Liver (tissue), 9 donors: Measurements from ENCODE around the gene SLC22A31. TPM values are rescaled to one million over a fixed set of nuclear protein-coding genes. Genes with fewer than 3 reads are reported as not detected.

ENCODE experiments used
- DNase-seq: peaks from one replicate; pipeline ENCODE4 v3.0.0-alpha.2; 2017; ENCODE audit warnings: low spot score
- H3K27ac ChIP-seq, 2 donors: one replicate each; pipeline ENCODE4 v1.7.0; 2013; ENCODE audit warnings: inconsistent platforms in 2 of 2, low read length in 2 of 2, control low read depth in 1 of 2, low read depth in 1 of 2, mild to moderate bottlenecking in 1 of 2
- H3K27me3 ChIP-seq, 4 donors: one replicate each; pipeline versions ENCODE4 v1.6.1 to v1.7.0; 2013; ENCODE audit warnings: low read length in 3 of 4, inconsistent platforms in 1 of 4, mild to moderate bottlenecking in 1 of 4, moderate library complexity in 1 of 4; ENCODE audit not compliant: control insufficient read depth in 4 of 4, insufficient read depth in 4 of 4
- H3K36me3 ChIP-seq, 4 donors: one replicate each; pipeline versions ENCODE4 v1.6.1 to v1.7.0; 2013; ENCODE audit warnings: low read length in 3 of 4, mild to moderate bottlenecking in 3 of 4, low read depth in 1 of 4, moderate library complexity in 1 of 4; ENCODE audit not compliant: control insufficient read depth in 4 of 4, insufficient read depth in 3 of 4
- H3K4me1 ChIP-seq, 4 donors: one replicate each; pipeline versions ENCODE4 v1.6.1 to v1.7.0; 2013; ENCODE audit warnings: low read length in 3 of 4, mild to moderate bottlenecking in 3 of 4, moderate library complexity in 1 of 4; ENCODE audit not compliant: control insufficient read depth in 4 of 4, insufficient read depth in 4 of 4
- H3K4me3 ChIP-seq, 3 donors: one replicate each; pipeline versions ENCODE4 v1.6.1 to v1.7.0; 2013; ENCODE audit warnings: low read length in 3 of 3, control low read depth in 1 of 3, low read depth in 1 of 3, mild to moderate bottlenecking in 1 of 3
- H3K9ac ChIP-seq, 2 donors: one replicate each; pipeline ENCODE4 v1.7.0; 2013; ENCODE audit warnings: low read length in 2 of 2, mild to moderate bottlenecking in 2 of 2, moderate library complexity in 2 of 2, control low read depth in 1 of 2, low read depth in 1 of 2
- H3K9me3 ChIP-seq, 4 donors: one replicate each; pipeline versions ENCODE4 v1.6.1 to v1.7.0; 2013; ENCODE audit warnings: low read length in 3 of 4; ENCODE audit not compliant: control insufficient read depth in 4 of 4
- EGR1 ChIP-seq, 2 donors: IDR thresholded peaks; 2 replicates each; pipeline ENCODE4 v1.6.1; 2016 to 2018; ENCODE audit warnings: antibody characterized with exemption in 2 of 2, low read depth in 2 of 2
- FOXA1 ChIP-seq: IDR thresholded peaks from 2 replicates; pipeline ENCODE4 v1.6.1; 2016; ENCODE audit warnings: antibody characterized with exemption
- FOXA2 ChIP-seq: IDR thresholded peaks from 2 replicates; pipeline ENCODE4 v1.6.1; 2016; ENCODE audit warnings: antibody characterized with exemption
- GABPA ChIP-seq, 2 donors: IDR thresholded peaks in 1 of 2; conservative IDR thresholded peaks in 1 of 2; 2 replicates each; pipeline ENCODE4 v1.6.1; 2016; ENCODE audit warnings: antibody characterized with exemption in 2 of 2, mild to moderate bottlenecking in 1 of 2, moderate library complexity in 1 of 2
- HNF4A ChIP-seq, 2 donors: conservative IDR thresholded peaks; 2 replicates each; pipeline ENCODE4 v1.6.1; 2016; ENCODE audit warnings: antibody characterized with exemption in 2 of 2, mild to moderate bottlenecking in 2 of 2
- HNF4G ChIP-seq: IDR thresholded peaks from 2 replicates; pipeline ENCODE4 v1.6.1; 2016; ENCODE audit warnings: antibody characterized with exemption
- JUND ChIP-seq, 2 donors: IDR thresholded peaks; 2 replicates each; pipeline ENCODE4 v1.6.1; 2016; ENCODE audit warnings: antibody characterized with exemption in 2 of 2
- NR2F2 ChIP-seq: IDR thresholded peaks from 2 replicates; pipeline ENCODE4 v1.6.1; 2016; ENCODE audit warnings: antibody characterized with exemption
- RAD21 ChIP-seq, 2 donors: IDR thresholded peaks; 2 replicates each; pipeline ENCODE4 v1.6.1; 2016; ENCODE audit warnings: antibody characterized with exemption in 2 of 2, mild to moderate bottlenecking in 2 of 2
- RXRA ChIP-seq, 2 donors: IDR thresholded peaks; 2 replicates each; pipeline ENCODE4 v1.6.1; 2017 to 2018; ENCODE audit warnings: antibody characterized with exemption in 2 of 2, mild to moderate bottlenecking in 1 of 2
- SP1 ChIP-seq: IDR thresholded peaks from 2 replicates; pipeline ENCODE4 v1.6.1; 2018; ENCODE audit warnings: antibody characterized with exemption, mild to moderate bottlenecking
- TAF1 ChIP-seq: conservative IDR thresholded peaks from 2 replicates; pipeline ENCODE4 v1.6.1; 2016; ENCODE audit warnings: antibody characterized with exemption, mild to moderate bottlenecking
- YY1 ChIP-seq: IDR thresholded peaks from 2 replicates; pipeline ENCODE4 v1.6.1; 2016; ENCODE audit warnings: antibody characterized with exemption, mild to moderate bottlenecking
- WGBS: extraction: QIAGEN DNeasy Blood & Tissue Kit; methylation state at CpG from one replicate; pipeline ENCODE4 v1.1.7; 2013; 5-methylcytosine and 5-hydroxymethylcytosine counted together
- polyA plus RNA-seq, 2 donors: library from polyadenylated mRNA; stranded (reverse) in 1 of 2; unstranded in 1 of 2; fragments of 200-250 nt in 1 of 2; fragments of >200 nt in 1 of 2; fragmentation: Nextera tagmentation in 1 of 2; extraction: Ambion mirVana in 1 of 2; gene quantifications; one replicate each; pipeline versions ENCODE4 v1.2.1 to v1.2.3, GENCODE V29; 2013 to 2015
- total RNA-seq, 2 donors: library from RNA; depleted of rRNA; stranded (reverse); fragments of >200 nt; gene quantifications; one replicate each; pipeline ENCODE4 v1.2.3, GENCODE V29; 2014
- TF ChIP-seq, protein P1 (sequence below): fragments of 150-350 bp; IDR thresholded peaks from 2 replicates; pipeline ENCODE4 v1.5.1; 2017; ENCODE audit warnings: improper control_type of control experiment, low read depth, low read length; ENCODE audit not compliant: missing input control
- TF ChIP-seq, protein P2 (sequence below): IDR thresholded peaks from 2 replicates; pipeline ENCODE4 v1.6.1; 2016; ENCODE audit warnings: antibody characterized with exemption
- TF ChIP-seq, protein P3 (sequence below): IDR thresholded peaks from 2 replicates; pipeline ENCODE4 v1.6.1; 2016; ENCODE audit warnings: antibody characterized with exemption
- TF ChIP-seq, protein P4 (sequence below): IDR thresholded peaks from 2 replicates; pipeline ENCODE4 v1.6.1; 2016; ENCODE audit warnings: antibody characterized with exemption, mild to moderate bottlenecking
- TF ChIP-seq, protein P5 (sequence below): IDR thresholded peaks from 2 replicates; pipeline ENCODE4 v1.6.1; 2016; ENCODE audit warnings: antibody characterized with exemption
- donor health status: healthy.
- donor health status: healthy.
- donor health status: healthy.
- donor health status: healthy.
- donor health status: healthy.

Gene SLC22A31
- total and polyA plus RNA-seq, 4 donors, result 0.15 to 0.50 (median 0.48) TPM; not detected in 1

DNA sequence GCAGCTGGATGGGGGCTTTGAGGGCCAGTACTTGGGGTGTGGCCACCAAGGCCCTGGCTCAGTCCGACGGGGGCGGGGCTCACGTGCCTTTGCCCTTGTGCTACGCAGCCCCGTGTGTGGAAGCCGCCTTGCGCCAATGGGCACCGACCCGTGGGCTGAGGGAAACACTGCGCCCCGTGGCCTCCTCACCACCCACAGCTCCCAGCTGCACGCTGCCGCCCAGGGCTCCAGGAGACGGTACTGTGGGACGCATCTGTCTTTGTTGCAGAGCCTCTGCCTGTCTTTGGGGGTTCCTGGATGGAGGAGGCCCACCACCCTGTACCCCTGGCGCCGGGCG lies 21.2 kb downstream of the SLC22A31 start (continued):
- TF ChIP-seq, protein P1, sequence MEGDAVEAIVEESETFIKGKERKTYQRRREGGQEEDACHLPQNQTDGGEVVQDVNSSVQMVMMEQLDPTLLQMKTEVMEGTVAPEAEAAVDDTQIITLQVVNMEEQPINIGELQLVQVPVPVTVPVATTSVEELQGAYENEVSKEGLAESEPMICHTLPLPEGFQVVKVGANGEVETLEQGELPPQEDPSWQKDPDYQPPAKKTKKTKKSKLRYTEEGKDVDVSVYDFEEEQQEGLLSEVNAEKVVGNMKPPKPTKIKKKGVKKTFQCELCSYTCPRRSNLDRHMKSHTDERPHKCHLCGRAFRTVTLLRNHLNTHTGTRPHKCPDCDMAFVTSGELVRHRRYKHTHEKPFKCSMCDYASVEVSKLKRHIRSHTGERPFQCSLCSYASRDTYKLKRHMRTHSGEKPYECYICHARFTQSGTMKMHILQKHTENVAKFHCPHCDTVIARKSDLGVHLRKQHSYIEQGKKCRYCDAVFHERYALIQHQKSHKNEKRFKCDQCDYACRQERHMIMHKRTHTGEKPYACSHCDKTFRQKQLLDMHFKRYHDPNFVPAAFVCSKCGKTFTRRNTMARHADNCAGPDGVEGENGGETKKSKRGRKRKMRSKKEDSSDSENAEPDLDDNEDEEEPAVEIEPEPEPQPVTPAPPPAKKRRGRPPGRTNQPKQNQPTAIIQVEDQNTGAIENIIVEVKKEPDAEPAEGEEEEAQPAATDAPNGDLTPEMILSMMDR, result no peak
- TF ChIP-seq FOXA2, result no peak
- TF ChIP-seq NR2F2, result no peak
- TF ChIP-seq, protein P2, sequence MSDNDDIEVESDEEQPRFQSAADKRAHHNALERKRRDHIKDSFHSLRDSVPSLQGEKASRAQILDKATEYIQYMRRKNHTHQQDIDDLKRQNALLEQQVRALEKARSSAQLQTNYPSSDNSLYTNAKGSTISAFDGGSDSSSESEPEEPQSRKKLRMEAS, result no peak
- no peak for TF ChIP-seq GABPA (IDR thresholded peaks at IDR 0.05 in 1 of 2, conservative IDR thresholded peaks at IDR 0.05 in 1 of 2)
- TF ChIP-seq TAF1, result no peak
- TF ChIP-seq, protein P3, sequence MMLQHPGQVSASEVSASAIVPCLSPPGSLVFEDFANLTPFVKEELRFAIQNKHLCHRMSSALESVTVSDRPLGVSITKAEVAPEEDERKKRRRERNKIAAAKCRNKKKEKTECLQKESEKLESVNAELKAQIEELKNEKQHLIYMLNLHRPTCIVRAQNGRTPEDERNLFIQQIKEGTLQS, result no peak
- no peak for TF ChIP-seq RXRA (IDR thresholded peaks at IDR 0.05)

DNA sequence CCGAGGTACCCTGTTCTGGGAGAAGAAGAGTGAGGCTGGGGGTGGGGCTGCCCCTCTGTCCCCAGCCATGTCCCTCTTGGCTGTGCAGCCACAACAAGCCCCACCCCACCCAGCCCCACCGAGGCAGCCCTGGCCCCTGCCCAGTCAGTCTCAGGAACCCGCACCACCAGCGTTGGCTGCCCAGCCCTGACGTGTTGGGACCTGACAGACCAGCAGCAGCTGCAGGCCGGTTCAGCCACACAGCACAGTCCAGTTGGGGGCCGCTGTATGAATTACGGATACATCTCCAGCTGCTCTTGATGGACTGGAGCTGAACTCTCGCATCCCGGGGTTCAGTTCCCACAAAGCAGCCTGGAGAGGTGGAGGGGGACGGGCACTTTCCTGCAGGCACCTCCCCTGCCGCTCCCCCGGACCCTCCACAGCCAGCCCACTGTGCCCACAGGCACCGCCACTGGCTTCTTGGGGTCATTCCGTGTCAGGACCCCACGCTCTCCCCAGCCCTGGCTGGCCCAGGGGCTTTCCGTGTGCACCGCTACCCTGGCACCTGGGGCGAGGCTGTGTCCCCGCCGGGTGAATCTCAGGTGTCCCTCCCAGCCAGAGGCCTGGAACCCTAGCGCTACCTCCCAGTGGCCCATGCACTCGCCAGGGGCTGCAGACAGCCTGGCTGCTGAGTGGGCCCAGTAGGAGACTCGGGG lies 21.7 kb downstream of the SLC22A31 start:
- no peaks in the 10 kb centered on the region for H3K27me3 ChIP-seq
- H3K9ac ChIP-seq, result no peak overlapping the region
- TF ChIP-seq FOXA2 (no peak), YY1 (no peak), RAD21 (IDR thresholded peaks at IDR 0.05) (no peak), JUND (IDR thresholded peaks at IDR 0.05) (no peak), GABPA (IDR thresholded peaks at IDR 0.05 in 1 of 2, conservative IDR thresholded peaks at IDR 0.05 in 1 of 2) (no peak), EGR1 (IDR thresholded peaks at IDR 0.05; ENCODE audit: low read depth in 2 of 2) (no peak), SP1 (no peak), HNF4G (no peak), RXRA (IDR thresholded peaks at IDR 0.05) (no peak), HNF4A (conservative IDR thresholded peaks at IDR 0.05) (no peak), TAF1 (no peak), NR2F2 (no peak), FOXA1 (no peak)
- TF ChIP-seq, protein P4, sequence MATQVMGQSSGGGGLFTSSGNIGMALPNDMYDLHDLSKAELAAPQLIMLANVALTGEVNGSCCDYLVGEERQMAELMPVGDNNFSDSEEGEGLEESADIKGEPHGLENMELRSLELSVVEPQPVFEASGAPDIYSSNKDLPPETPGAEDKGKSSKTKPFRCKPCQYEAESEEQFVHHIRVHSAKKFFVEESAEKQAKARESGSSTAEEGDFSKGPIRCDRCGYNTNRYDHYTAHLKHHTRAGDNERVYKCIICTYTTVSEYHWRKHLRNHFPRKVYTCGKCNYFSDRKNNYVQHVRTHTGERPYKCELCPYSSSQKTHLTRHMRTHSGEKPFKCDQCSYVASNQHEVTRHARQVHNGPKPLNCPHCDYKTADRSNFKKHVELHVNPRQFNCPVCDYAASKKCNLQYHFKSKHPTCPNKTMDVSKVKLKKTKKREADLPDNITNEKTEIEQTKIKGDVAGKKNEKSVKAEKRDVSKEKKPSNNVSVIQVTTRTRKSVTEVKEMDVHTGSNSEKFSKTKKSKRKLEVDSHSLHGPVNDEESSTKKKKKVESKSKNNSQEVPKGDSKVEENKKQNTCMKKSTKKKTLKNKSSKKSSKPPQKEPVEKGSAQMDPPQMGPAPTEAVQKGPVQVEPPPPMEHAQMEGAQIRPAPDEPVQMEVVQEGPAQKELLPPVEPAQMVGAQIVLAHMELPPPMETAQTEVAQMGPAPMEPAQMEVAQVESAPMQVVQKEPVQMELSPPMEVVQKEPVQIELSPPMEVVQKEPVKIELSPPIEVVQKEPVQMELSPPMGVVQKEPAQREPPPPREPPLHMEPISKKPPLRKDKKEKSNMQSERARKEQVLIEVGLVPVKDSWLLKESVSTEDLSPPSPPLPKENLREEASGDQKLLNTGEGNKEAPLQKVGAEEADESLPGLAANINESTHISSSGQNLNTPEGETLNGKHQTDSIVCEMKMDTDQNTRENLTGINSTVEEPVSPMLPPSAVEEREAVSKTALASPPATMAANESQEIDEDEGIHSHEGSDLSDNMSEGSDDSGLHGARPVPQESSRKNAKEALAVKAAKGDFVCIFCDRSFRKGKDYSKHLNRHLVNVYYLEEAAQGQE, result no peak
- TF ChIP-seq, protein P1, result no peak
- TF ChIP-seq, protein P5, sequence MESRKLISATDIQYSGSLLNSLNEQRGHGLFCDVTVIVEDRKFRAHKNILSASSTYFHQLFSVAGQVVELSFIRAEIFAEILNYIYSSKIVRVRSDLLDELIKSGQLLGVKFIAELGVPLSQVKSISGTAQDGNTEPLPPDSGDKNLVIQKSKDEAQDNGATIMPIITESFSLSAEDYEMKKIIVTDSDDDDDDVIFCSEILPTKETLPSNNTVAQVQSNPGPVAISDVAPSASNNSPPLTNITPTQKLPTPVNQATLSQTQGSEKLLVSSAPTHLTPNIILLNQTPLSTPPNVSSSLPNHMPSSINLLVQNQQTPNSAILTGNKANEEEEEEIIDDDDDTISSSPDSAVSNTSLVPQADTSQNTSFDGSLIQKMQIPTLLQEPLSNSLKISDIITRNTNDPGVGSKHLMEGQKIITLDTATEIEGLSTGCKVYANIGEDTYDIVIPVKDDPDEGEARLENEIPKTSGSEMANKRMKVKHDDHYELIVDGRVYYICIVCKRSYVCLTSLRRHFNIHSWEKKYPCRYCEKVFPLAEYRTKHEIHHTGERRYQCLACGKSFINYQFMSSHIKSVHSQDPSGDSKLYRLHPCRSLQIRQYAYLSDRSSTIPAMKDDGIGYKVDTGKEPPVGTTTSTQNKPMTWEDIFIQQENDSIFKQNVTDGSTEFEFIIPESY, result no peak
- TF ChIP-seq, protein P3, result no peak
- TF ChIP-seq, protein P2, result no peak
- no peaks in the 10 kb centered on the region for H3K36me3 ChIP-seq
- H3K27ac ChIP-seq, result no peak overlapping the region
- no peaks in the 10 kb centered on the region for H3K9me3 ChIP-seq
- no peak for DNase-seq
- no peak overlapping the region for H3K4me3 ChIP-seq
- WGBS, result 83% methylated on average over 24 of the region's 24 CpGs
- no peaks in the 10 kb centered on the region for H3K4me1 ChIP-seq
